HT1080 (cell line): ENCODE results near the gene PDXK. TPM values are rescaled to one million over a fixed set of nuclear protein-coding genes. Genes with fewer than 3 reads are reported as not detected.
"Not testable (repeated sequence)": the region's sequence is repeated elsewhere in the genome, so short reads cannot be mapped to it uniquely, and the experiment has no call there.

Experiments used
- DNase-seq: peaks from one replicate; pipeline ENCODE4 v3.0.0-alpha.2; 2015; ENCODE audit warnings: low read depth
- polyA plus RNA-seq, 2 experiments: library from polyadenylated mRNA; depleted of rRNA; stranded (reverse); fragments of >200 nt; gene quantifications; 2 replicates each; pipeline ENCODE4 v1.2.3, GENCODE V29; 2015
- total RNA-seq: library from RNA; depleted of rRNA; stranded (reverse); fragments of >200 nt; shearing (Covaris generic); gene quantifications from 2 replicates; pipeline ENCODE4 v1.2.3, GENCODE V29; 2014; rRNA removed

Gene PDXK
- total RNA-seq: 56.2 and 62.7 TPM in 2 replicates
- polyA plus RNA-seq (2015; cell fraction: cytosol; rRNA removed): 59.7 and 62.1 TPM in 2 replicates
- 61.9 and 67.9 TPM in 2 replicates for polyA plus RNA-seq (2015; cell fraction: nucleus; rRNA removed)

DNA sequence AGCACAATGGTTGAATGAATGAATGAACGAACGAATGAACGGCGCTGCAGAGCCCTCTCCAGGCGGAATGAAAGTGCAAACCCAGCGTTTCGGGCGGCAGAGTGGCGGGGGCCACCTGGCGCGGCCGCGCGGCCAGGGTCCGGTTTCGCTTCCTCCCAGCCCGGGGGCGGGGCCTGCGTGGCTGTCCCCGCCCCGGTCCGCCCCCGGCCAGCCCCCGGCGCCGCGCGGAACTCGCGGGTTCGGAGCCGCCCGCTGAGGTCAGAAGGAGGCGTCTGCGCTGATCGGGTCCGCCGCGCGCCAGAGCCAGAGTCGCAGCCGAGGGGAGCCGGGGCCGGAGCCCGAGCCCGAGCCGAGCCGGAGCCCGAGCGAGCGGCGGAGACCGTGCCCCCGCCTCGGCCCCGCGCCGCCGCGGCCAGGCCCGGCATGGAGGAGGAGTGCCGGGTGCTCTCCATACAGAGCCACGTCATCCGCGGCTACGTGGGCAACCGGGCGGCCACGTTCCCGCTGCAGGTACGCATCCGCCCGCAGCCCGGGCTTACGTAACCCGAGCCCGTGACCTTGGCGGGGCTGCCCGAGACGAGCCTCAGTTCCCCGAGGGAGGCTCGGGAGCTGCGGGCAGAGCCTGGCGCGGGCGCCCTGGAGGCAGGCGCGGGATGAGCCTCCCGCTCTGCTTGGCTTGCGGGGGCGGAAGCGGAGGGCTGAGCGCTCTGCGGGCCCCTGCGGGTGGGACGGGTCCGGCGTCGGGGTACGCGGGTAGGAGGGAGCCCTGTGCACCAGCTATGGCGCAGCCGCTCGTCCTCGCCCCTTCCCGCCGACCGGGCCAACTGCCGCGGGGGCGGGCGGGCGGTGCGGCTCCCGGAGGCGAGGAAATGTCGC is at the start of gene PDXK:
Gene PDXK (plus strand): TSS at position 258 of the 876 bp plus-strand sequence. CDS start 166 bp downstream, at position 424.
- DNase-seq: peak; percentile 64

DNA sequence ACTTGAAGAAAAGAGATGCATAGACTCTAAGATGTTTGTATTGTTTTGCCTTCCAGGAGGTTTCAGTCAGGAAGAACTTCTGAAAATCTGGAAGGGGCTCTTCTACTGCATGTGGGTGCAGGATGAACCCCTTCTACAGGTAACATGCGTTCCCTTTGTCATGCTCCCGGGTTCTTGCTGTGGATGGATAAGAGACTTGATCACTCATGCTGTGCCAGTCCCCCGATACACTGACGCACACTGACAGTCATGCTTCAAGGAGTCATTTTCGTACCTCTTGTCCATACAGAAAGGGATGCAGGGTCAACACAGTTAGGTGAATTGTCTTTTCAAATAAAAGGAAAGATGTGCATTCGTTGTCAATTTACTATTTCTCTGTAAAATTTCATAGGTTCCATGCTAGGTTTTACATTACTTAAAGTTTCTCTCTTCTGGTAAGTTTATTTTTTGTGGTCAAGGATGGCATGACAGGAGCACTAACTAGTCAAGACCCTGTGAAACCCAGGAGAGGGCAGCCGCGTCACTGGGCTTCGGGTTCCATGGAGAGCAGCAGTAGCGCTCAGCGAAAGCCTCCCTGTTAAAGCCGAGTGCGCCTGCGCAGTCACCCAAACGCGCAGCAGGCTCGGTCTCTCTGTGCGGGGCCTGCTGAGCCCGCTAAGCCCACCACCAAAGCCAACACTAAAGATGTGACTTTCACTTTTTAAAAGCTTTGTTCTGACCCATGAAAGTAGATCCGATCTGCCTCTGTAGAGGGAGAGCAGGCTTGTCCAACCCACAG is 48.9 kb upstream of the PDXK start:
- DNase-seq: no peak

DNA sequence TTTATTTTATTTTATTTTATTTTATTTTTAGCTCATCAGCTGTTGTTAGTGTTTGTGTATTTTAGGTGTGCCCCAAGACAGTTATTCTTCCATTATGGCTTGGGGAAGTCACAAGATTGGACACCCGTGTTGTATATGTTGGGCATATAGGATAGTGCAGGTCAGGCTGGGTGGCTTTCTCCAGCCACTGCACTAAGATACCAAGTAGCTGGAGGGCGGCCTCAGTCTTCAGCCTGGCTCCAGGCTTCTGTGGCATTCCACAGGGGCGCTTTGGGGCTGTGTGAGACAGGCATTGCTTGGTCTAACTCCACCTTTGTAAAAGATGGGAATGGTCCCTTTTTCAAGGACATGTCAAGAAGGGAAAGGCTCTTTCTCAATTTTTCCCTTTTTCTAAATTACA is 43.1 kb upstream of the PDXK start:
- no peak for DNase-seq

DNA sequence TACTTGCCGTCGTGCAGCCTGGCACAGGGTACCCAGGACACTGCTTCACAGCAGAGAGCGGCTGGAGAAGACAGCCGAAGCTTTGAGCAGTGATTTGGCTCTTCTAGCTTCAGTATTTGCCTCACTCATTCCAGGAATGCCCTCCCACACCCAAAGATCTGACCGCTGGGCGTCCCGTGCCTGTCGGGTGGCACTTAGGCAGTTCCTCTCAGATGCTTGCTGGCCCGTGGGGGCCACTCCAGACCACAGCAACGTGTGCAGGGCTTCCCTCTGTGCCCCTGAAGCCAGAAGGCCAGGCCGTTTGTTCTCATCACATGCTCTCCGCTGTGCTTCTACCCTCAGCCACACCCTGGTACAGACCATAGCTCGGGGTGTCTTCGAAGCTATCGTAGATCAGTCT is 42.5 kb upstream of the PDXK start:
- no peak for DNase-seq

DNA sequence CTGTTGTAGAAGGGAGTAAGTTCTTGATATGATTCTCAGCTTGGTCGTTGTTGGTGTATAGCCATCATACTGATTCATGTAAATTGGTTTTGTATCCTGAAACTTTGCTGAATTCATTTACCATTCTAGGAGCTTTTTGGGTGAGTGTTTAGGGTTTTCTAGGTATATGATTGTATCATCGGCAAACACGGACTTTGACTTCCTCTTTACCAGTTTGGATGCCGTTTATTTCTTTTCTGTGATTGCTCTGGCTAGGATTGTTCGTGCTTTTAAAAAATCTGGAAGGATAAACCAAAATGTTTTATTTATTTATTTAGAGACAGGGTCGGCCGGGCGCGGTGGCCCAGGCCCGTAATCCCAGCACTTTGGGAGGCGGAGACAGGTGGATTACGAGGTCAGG is 39.0 kb upstream of the PDXK start:
- DNase-seq: no peak

DNA sequence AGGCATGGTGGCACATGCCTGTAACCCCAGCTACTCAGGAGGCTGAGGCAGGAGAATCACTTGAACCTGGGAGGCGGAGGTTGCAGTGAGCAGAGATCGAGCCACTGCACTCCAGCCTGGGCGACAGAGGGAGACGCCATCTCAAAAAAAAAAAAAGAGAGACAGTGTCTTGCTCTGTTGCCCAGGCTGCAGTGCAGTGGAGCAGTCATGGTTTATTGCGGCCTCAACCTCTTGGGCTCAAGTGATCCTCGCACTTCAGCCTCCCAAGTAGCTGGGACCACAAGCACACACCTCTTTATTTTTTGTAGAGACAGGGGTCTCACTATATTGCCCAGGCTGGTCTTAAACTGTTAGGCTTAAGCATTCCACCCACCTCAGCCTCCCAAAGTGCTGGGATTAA is 38.5 kb upstream of the PDXK start:
- DNase-seq: not testable (repeated sequence)

DNA sequence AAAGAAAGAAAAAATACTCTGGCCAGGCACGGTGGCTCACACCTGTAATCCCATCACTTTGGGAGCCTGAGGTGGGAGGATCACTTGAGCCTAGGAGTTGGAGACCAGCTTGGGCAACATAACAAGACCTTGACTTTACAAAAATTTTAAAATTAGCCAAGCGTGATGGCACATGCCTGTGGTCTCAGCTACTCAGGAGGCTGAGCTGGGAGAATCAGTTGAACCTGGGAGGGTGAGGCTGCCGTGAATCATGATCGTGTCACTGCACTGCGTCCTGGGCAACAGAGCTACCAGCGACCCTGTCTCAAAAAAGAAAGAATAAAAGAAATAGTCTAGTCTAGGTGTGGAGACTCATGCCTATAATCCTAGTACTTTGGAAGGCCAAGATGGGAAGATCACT is 37.3 kb upstream of the PDXK start:
- DNase-seq: no peak

DNA sequence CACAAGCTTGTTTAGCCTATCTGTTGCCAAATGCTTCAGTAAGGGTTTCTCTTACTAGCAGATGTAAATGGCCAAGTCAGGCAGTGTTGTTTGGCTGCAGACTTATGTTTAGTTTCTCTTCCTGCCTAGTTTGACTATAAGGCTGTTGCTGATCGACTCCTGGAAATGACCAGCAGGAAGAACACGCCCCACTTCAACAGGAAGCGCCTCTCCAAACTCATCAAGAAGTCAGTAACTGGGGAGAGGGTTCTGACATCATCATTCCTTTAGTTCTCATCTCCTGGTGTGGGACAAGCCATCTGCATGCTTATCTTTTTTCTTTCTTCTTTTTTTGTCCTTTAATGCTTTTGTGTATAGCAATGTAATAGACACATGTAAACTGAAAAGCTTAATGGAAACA is 34.5 kb upstream of the PDXK start:
- no peak for DNase-seq

DNA sequence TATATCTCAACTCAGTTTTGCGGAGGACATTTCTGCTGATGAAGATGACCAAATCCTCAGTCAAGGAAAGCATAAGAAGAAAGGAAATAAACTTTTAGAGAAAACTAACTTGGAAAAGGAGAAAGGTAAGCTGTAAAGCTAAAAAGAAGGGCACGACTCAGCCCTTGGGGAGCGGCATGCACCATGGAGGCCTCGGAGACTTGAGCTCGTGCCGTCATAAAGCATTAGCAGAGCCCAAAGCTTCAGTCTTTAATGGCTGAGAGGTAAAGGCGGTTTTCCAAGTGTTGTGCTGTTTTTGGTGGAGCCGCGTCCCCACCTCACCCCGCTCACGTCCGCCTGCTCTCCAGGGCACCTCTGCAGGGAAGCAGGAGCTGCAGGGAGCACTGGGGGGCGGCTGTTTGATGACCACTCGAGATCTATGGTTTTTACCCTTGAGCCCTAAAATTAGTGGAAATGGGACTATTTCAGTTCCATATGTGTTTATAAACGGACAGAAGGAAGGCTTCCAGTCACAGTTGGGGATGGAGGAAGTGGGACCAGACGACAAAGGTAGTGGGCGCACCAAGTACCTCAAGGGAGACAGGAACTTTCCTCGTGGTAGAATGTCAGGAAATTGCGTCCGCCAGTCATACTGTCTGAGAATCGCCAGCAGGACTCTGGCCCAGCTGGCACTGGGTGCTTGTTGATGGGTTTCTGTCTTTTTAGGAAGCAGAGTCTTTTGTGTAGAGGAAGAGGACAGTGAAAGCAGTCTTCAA is 31.9 kb upstream of the PDXK start:
- no peak for DNase-seq

DNA sequence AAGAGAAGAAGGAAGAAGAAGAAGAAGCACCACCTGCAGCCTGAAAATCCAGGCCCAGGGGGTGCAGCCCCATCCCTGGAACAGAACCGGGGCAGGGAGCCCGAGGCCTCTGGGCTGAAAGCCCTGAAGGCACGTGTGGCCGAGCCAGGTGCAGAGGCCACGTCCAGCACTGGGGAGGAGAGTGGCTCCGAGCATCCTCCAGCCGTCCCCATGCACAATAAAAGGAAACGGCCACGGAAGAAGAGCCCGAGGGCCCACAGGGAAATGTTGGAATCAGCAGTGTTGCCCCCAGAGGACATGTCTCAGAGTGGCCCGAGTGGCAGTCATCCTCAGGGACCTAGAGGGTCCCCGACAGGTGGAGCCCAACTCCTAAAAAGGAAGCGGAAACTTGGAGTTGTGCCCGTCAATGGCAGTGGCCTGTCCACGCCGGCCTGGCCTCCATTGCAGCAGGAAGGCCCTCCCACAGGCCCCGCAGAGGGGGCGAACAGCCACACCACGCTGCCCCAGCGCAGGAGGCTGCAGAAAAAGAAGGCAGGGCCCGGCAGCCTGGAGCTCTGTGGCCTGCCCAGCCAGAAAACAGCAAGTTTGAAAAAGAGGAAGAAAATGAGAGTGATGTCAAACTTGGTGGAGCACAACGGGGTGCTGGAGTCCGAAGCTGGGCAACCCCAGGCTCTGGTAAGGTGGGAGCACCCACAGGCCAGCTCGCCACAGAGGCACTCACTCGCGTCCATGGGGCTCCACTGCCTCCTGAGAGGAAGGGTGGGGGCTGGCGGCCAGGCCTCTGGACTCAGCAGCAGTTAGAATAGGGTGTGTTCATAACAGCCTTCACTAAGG is 31.1 kb upstream of the PDXK start:
- no peak for DNase-seq

DNA sequence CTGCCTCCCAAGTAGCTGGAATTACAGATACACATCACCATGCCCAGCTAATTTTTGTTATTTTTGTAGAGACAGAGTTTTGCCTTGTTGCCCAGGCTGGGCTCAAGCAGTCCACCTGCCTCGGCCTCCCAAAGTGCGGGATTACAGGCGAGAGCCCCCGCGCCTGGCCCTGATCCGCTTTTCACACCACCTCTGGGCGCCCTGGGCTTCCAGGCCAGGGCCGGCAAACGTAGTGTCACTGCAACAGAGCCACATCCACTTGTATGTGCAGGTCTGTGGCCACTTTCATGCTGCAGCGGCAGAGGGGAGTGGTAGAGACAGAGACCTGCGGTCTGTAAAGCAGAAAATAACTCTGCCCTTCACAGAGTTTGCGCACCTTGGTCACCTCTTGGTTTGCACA is 30.0 kb upstream of the PDXK start:
- DNase-seq: no peak

DNA sequence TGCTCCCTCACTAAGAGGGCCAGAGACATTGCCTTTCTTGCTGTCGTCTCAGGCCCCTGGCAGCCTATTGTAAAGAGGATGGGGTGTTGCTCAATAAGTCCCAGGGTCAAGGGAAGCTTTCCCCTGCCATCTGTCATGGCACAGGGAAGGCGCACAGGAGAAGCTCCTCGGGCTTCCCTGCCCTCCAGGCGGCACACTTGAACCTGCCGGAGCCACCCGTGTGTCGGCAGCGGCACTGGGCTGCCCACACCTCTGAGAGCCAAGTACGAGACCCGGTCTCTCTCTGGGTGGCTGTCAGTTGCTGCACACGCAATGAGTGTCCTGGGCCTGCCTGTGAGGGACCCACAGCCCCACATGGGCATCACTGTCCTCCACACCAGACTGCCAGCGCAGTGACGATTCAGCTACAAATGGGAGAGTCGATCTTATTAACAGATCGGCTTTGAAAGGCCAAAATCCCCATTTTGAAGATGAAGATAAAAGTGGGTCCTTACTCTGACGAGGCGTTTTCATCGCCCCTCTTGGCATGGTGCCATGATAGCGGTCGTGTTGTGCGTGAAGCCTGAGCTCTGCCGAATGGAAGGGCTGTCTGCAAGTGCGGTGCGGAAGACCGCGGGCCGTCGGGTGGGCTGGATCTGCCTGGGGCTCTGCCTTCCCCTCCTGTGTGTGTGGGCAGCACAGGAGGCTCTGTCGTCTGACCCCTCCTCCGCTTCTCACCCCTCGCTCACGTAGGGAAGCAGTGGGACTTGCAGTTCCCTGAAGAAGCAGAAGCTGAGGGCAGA is 29.2 kb upstream of the PDXK start:
- no peak for DNase-seq

DNA sequence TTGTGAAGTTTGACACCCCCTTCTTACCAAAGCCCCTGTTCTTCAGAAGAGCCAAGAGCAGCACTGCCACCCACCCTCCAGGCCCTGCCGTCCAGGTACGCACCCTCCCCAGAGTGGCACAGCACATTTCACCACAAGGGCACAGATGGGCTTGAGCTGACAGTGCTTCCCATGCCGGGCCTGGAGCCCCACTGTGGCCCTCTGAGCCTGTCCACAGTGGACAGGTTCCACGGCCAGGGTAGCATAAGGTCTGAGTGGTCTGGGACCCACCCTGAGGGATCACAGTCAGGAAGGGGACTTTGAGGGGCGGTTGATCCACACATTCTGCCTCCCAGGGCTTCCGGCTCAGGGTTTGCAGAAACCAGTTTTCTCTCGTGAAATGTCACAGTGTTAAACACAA is 28.6 kb upstream of the PDXK start:
- DNase-seq: no peak

DNA sequence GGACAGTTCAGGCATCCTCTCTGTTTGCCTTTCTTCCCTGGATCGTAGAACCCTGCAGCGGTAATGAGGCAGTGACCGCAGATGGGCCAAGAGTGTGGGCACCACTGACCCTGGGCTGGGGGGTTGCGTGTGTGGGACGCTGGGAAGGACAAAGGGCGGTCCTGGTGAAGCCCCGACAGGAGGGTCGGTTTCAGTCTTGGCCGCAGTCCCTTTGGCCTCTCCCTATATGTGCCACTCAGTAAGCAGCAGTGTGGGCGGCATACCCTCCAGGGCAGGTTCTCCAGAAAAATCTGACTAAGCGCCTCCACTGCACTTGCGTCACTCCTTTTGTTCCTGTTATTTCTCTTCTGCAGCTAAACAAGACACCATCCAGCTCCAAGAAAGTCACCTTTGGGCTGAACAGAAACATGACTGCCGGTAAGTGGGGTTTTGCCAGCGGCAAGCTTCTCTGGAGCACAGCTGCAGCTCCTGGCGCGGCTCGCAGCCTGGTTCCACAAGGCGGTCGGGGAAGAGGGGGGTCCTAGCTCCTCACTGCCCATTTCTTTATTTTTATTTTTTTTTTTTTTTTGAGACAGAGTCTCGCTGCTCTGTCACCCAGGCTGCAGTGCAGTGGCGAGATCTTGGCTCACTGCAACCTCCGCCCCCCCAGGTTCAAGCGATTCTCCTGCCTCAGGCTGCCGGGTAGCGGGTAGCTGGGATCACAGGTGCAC is 27.7 kb upstream of the PDXK start:
- no peak for DNase-seq

DNA sequence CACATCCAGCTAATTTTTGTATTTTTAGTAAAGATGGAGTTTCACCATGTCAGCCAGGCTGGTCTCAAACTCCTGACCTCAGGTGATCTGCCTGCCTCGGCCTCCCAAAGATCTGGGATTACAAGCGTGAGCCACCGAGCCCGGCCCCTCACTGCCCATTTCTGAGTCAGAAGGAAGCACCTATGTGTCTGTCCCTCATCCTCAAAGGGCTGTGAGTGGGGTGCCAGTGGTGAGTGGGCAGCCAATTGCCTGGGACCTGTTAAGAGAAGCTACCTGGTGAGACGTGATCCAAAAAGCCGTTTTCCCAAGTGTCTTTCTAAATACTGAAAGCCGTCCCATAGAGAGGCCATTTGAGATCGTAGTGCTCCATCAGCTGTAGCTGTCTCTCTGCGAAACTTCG is 27.1 kb upstream of the PDXK start:
- DNase-seq: no peak

DNA sequence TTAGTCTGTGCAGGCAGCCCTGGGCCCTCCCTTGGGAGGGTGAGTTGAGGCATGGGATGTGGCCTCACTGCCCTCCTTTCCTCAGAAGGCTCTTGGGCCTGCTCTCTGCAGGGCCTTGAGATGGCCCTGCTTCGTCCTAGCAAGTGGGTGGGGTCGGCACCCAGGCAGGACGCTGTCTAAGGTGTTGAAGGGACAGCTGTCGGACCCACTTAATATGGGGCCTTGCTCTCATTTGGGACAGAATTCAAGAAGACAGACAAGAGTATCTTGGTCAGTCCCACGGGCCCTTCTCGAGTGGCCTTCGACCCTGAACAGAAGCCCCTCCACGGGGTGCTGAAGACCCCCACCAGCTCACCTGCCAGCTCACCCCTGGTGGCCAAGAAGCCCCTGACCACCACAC is 26.0 kb upstream of the PDXK start:
- no peak for DNase-seq

DNA sequence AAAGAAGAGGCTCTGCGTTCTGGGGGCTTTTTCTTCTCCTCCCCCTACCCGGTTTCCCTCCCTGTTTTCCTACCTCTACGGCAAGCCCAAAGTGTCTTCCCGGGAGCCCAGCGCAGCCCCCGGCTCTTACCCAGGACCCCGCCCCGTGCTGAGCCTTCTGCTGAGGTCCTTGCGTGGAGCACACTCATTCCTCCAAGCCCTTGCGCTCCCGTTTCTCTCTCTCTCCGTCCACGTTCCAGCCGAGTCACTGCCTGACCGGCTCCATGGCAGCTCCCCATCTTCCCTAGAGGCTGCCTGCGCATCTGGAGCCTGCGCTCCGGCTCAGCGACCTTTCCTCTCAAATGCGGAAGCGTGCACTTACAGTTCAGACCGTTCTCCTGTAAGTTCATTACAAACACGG is 24.9 kb upstream of the PDXK start:
- DNase-seq: no peak

DNA sequence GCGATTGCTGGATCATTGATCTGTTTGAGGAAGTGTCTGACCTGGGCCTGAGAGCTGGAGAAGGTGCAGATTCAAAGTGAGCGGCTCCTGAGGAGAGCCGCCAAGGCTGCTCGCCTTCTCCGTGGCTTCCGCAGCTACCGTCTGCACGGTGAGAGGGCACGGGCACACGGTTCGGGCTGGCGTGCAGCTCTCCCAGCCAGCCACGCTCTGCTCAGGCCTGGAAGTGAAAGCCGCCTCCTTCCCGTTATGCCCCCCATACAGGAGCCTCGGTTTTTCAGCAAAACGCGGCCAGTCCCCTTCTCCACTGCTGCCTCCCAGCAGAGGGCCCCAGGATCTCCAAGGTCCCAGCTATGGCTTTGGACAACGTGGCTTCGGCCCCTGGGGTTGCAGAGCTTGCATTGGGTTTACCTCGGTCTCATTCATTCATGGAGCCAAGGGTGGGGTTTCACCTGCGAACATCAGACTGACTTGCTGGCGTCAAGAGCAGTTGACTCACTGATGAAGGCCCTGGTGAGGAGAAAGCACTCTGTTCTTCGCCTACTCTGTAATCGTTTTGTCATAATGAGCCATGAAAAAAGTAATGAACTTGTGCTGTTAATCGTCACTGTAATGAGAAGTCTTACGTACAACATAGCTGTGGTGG is 24.4 kb upstream of the PDXK start:
- no peak for DNase-seq

DNA sequence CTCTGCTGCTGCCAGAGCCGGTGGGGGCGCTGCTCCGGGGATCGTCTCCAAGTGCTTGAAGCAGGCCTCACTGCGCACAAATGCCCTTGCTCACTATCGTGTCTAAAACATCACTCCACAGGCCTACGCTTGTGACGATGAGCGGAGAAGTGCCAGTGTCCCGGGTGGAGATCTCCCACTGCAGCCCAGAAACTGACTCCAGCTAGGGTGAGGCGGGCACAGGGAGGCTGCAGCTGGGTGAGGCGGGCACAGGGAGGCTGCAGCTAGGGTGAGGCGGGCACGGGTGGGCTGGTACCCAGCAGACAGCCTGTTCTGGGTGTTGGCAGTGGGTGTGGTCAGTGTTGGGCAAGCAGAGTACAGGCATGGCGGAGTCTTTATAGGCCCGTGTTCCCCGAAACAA is 22.7 kb upstream of the PDXK start:
- DNase-seq: no peak
